Liver (tissue), 9 donors: Measurements from ENCODE around the gene PARD6G. TPM values are rescaled to one million over a fixed set of nuclear protein-coding genes. Genes with fewer than 3 reads are reported as not detected.

Experiments used
- DNase-seq: peaks from one replicate; pipeline ENCODE4 v3.0.0-alpha.2; 2017; ENCODE audit warnings: low spot score
- H3K27ac ChIP-seq, 2 donors: one replicate each; pipeline ENCODE4 v1.7.0; 2013; ENCODE audit warnings: inconsistent platforms in 2 of 2, low read length in 2 of 2, control low read depth in 1 of 2, low read depth in 1 of 2, mild to moderate bottlenecking in 1 of 2
- H3K27me3 ChIP-seq, 4 donors: one replicate each; pipeline versions ENCODE4 v1.6.1 to v1.7.0; 2013; ENCODE audit warnings: low read length in 3 of 4, inconsistent platforms in 1 of 4, mild to moderate bottlenecking in 1 of 4, moderate library complexity in 1 of 4; ENCODE audit not compliant: control insufficient read depth in 4 of 4, insufficient read depth in 4 of 4
- H3K36me3 ChIP-seq, 4 donors: one replicate each; pipeline versions ENCODE4 v1.6.1 to v1.7.0; 2013; ENCODE audit warnings: low read length in 3 of 4, mild to moderate bottlenecking in 3 of 4, low read depth in 1 of 4, moderate library complexity in 1 of 4; ENCODE audit not compliant: control insufficient read depth in 4 of 4, insufficient read depth in 3 of 4
- H3K4me1 ChIP-seq, 4 donors: one replicate each; pipeline versions ENCODE4 v1.6.1 to v1.7.0; 2013; ENCODE audit warnings: low read length in 3 of 4, mild to moderate bottlenecking in 3 of 4, moderate library complexity in 1 of 4; ENCODE audit not compliant: control insufficient read depth in 4 of 4, insufficient read depth in 4 of 4
- H3K4me3 ChIP-seq, 3 donors: one replicate each; pipeline versions ENCODE4 v1.6.1 to v1.7.0; 2013; ENCODE audit warnings: low read length in 3 of 3, control low read depth in 1 of 3, low read depth in 1 of 3, mild to moderate bottlenecking in 1 of 3
- H3K9ac ChIP-seq, 2 donors: one replicate each; pipeline ENCODE4 v1.7.0; 2013; ENCODE audit warnings: low read length in 2 of 2, mild to moderate bottlenecking in 2 of 2, moderate library complexity in 2 of 2, control low read depth in 1 of 2, low read depth in 1 of 2
- H3K9me3 ChIP-seq, 4 donors: one replicate each; pipeline versions ENCODE4 v1.6.1 to v1.7.0; 2013; ENCODE audit warnings: low read length in 3 of 4; ENCODE audit not compliant: control insufficient read depth in 4 of 4
- ATF3 ChIP-seq: IDR thresholded peaks from 2 replicates; pipeline ENCODE4 v1.6.1; 2016; ENCODE audit warnings: antibody characterized with exemption
- CTCF ChIP-seq: fragments of 150-350 bp; IDR thresholded peaks from 2 replicates; pipeline ENCODE4 v1.5.1; 2017; ENCODE audit warnings: improper control_type of control experiment, low read depth, low read length; ENCODE audit not compliant: missing input control
- EGR1 ChIP-seq, 2 donors: IDR thresholded peaks; 2 replicates each; pipeline ENCODE4 v1.6.1; 2016 to 2018; ENCODE audit warnings: antibody characterized with exemption in 2 of 2, low read depth in 2 of 2
- FOXA1 ChIP-seq: IDR thresholded peaks from 2 replicates; pipeline ENCODE4 v1.6.1; 2016; ENCODE audit warnings: antibody characterized with exemption
- FOXA2 ChIP-seq: IDR thresholded peaks from 2 replicates; pipeline ENCODE4 v1.6.1; 2016; ENCODE audit warnings: antibody characterized with exemption
- GABPA ChIP-seq, 2 donors: IDR thresholded peaks in 1 of 2; conservative IDR thresholded peaks in 1 of 2; 2 replicates each; pipeline ENCODE4 v1.6.1; 2016; ENCODE audit warnings: antibody characterized with exemption in 2 of 2, mild to moderate bottlenecking in 1 of 2, moderate library complexity in 1 of 2
- HNF4A ChIP-seq, 2 donors: conservative IDR thresholded peaks; 2 replicates each; pipeline ENCODE4 v1.6.1; 2016; ENCODE audit warnings: antibody characterized with exemption in 2 of 2, mild to moderate bottlenecking in 2 of 2
- HNF4G ChIP-seq: IDR thresholded peaks from 2 replicates; pipeline ENCODE4 v1.6.1; 2016; ENCODE audit warnings: antibody characterized with exemption
- JUND ChIP-seq, 2 donors: IDR thresholded peaks; 2 replicates each; pipeline ENCODE4 v1.6.1; 2016; ENCODE audit warnings: antibody characterized with exemption in 2 of 2
- MAX ChIP-seq: IDR thresholded peaks from 2 replicates; pipeline ENCODE4 v1.6.1; 2016; ENCODE audit warnings: antibody characterized with exemption
- NR2F2 ChIP-seq: IDR thresholded peaks from 2 replicates; pipeline ENCODE4 v1.6.1; 2016; ENCODE audit warnings: antibody characterized with exemption
- RAD21 ChIP-seq, 2 donors: IDR thresholded peaks; 2 replicates each; pipeline ENCODE4 v1.6.1; 2016; ENCODE audit warnings: antibody characterized with exemption in 2 of 2, mild to moderate bottlenecking in 2 of 2
- REST ChIP-seq: IDR thresholded peaks from 2 replicates; pipeline ENCODE4 v1.6.1; 2016; ENCODE audit warnings: antibody characterized with exemption, mild to moderate bottlenecking
- RXRA ChIP-seq, 2 donors: IDR thresholded peaks; 2 replicates each; pipeline ENCODE4 v1.6.1; 2017 to 2018; ENCODE audit warnings: antibody characterized with exemption in 2 of 2, mild to moderate bottlenecking in 1 of 2
- SP1 ChIP-seq: IDR thresholded peaks from 2 replicates; pipeline ENCODE4 v1.6.1; 2018; ENCODE audit warnings: antibody characterized with exemption, mild to moderate bottlenecking
- TAF1 ChIP-seq: conservative IDR thresholded peaks from 2 replicates; pipeline ENCODE4 v1.6.1; 2016; ENCODE audit warnings: antibody characterized with exemption, mild to moderate bottlenecking
- YY1 ChIP-seq: IDR thresholded peaks from 2 replicates; pipeline ENCODE4 v1.6.1; 2016; ENCODE audit warnings: antibody characterized with exemption, mild to moderate bottlenecking
- ZBTB33 ChIP-seq: IDR thresholded peaks from 2 replicates; pipeline ENCODE4 v1.6.1; 2016; ENCODE audit warnings: antibody characterized with exemption
- WGBS: extraction: QIAGEN DNeasy Blood & Tissue Kit; methylation state at CpG from one replicate; pipeline ENCODE4 v1.1.7; 2013; 5-methylcytosine and 5-hydroxymethylcytosine counted together
- polyA plus RNA-seq, 2 donors: library from polyadenylated mRNA; stranded (reverse) in 1 of 2; unstranded in 1 of 2; fragments of 200-250 nt in 1 of 2; fragments of >200 nt in 1 of 2; fragmentation: Nextera tagmentation in 1 of 2; extraction: Ambion mirVana in 1 of 2; gene quantifications; one replicate each; pipeline versions ENCODE4 v1.2.1 to v1.2.3, GENCODE V29; 2013 to 2015
- total RNA-seq, 2 donors: library from RNA; depleted of rRNA; stranded (reverse); fragments of >200 nt; gene quantifications; one replicate each; pipeline ENCODE4 v1.2.3, GENCODE V29; 2014
- donor health status: healthy.
- donor health status: healthy.
- donor health status: healthy.
- donor health status: healthy.
- donor health status: healthy.

Gene PARD6G
- total and polyA plus RNA-seq, 4 donors: 0.96 to 2.4 (median 1.8) TPM

GRCh38 chr18:80190311-80190710 is 57.0 kb downstream of the PARD6G start (continued):
- TF ChIP-seq ZBTB33: no peak
- TF ChIP-seq HNF4A (conservative IDR thresholded peaks at IDR 0.05): no peak
- no peak for TF ChIP-seq NR2F2
- no peak for TF ChIP-seq FOXA1
- no peak for TF ChIP-seq RAD21 (IDR thresholded peaks at IDR 0.05)
- TF ChIP-seq MAX: no peak
- TF ChIP-seq TAF1: no peak

GRCh38 chr18:80189531-80189865 is 57.8 kb downstream of the PARD6G start:
- TF ChIP-seq REST (no peak), JUND (IDR thresholded peaks at IDR 0.05) (no peak), RAD21 (IDR thresholded peaks at IDR 0.05) (no peak), YY1 (no peak), ATF3 (no peak), SP1 (no peak), NR2F2 (no peak), HNF4A (conservative IDR thresholded peaks at IDR 0.05) (no peak), GABPA (IDR thresholded peaks at IDR 0.05 in 1 of 2, conservative IDR thresholded peaks at IDR 0.05 in 1 of 2) (no peak), CTCF (no peak), FOXA2 (no peak), TAF1 (no peak), MAX (no peak), RXRA (IDR thresholded peaks at IDR 0.05) (no peak), ZBTB33 (no peak), EGR1 (IDR thresholded peaks at IDR 0.05; ENCODE audit: low read depth in 2 of 2) (no peak), FOXA1 (no peak), HNF4G (no peak)
- Histone ChIP-seq H3K4me3 (no peak overlapping the region), H3K27ac (no peak overlapping the region), H3K9me3 (no peaks in the 10 kb centered on the region), H3K27me3 (no peaks in the 10 kb centered on the region), H3K36me3 (no peaks in the 10 kb centered on the region), H3K9ac (no peak overlapping the region), H3K4me1 (no peaks in the 10 kb centered on the region)
- WGBS: 92% methylated on average over 10 of the region's 10 CpGs
- no peak for DNase-seq
